Amniotic stem cell (primary cell): Measurements from ENCODE around the gene RPL26.
"Not testable (repeated sequence)": the region's sequence is repeated elsewhere in the genome, so short reads cannot be mapped to it uniquely, and the experiment has no call there.

ENCODE experiments used
- DNase-seq: peaks from one replicate; lab custom pipeline; 2025; lab: John Stamatoyannopoulos, UW

Gene RPL26

GRCh38 chr17:8365143-8365542 lies 17.9 kb downstream of the RPL26 start:
- DNase-seq: no peak

- no peak for DNase-seq
Observed at GRCh38 chr17:8362651-8363332, 20.2 kb downstream of the RPL26 start.

DNA sequence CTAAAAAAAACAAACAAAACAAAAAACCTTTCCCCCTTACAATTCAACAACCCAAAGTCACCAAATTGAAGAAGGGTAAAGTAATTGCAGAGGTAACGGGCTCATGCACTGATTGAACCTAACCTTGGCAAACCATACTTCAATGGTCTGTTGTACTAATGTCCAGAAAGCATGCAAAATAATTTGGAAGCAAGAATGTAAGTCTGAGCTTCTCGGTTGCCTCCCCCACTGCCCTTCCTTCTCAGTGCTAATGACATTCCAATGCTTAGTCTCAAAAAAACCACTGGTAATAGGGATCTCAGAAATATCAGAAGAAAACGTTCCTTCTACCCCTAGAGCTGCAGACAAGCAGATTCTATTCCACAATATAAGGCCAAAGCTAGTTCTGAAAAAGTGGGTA lies 22.2 kb downstream of the RPL26 start:
- no peak for DNase-seq

DNA sequence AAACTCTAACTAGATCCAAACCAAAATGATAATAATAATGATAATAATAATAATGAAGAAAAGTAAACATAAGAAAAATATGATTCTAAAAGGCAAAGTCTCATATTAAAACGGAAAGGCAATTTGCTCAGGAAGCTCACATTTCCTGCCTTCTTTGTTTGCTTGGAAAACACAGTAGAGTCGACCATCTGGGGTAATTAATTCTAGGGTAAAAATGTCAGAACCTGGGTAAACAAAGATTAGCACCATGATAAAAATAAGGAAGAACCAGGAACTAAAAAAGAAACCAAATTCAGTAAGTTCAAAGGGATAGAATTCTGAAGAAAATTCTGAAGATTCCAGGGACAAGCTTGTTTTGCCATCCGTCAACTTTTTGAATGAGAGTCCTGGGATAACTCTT lies 22.7 kb downstream of the RPL26 start:
- no peak for DNase-seq

DNA sequence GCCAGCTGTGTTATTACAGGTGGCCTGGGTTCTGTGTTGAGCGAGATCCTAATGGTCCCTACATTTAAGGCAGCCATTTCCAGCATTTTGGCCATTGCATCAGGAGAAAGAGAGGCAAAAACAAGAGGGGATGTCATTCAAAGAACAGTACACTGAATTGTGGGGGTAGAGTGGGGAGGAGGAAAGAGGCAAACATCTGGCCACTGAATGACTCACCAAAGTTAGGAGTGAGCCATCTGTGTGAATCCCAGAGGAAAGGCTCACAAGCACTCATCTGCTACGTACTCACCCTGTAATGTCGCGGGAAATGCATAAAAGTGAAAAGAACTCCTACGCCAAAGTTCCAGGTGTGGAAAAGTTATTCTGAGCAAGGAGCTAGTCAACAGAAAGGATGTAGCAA lies 23.2 kb downstream of the RPL26 start:
- DNase-seq: peak; percentile 55

DNA sequence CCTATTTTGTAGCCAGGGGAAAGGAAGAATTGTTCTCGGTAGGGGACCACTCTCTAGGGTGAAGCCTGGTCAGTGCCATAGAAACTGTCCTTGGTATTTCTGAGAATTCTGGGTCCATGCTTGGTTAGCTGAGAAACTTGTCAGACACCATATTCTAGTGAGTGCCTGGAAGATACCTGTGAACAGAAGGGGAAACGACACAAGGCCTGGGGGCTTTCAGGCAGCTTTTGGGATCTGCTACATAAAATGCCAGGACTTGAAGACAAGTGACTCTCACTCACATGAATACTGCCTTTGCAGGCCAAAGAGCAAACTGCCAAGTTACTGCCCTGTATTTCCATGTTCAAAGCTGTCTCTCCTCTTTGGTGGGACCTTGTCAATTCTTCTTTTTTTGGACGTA lies 25.1 kb downstream of the RPL26 start:
- no peak for DNase-seq

DNA sequence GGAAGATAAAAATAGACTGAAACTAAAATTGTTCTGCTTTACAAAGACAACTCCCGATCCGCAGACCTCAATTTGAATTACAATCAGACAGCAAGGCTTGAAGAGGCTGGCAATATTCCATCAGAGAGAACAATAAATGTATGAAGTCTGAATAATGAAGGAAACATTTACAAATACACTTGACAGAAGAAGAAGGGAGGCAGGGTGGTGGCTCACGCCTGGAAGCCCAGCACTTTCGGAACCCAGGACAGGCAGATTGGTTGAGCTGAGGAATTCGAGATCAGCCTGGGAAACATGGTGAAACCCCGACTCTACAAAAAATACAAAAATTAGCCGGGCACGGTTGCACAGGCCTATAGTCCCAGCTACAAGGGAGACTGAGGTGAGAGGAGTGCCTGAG lies 28.8 kb downstream of the RPL26 start:
- no peak for DNase-seq

DNA sequence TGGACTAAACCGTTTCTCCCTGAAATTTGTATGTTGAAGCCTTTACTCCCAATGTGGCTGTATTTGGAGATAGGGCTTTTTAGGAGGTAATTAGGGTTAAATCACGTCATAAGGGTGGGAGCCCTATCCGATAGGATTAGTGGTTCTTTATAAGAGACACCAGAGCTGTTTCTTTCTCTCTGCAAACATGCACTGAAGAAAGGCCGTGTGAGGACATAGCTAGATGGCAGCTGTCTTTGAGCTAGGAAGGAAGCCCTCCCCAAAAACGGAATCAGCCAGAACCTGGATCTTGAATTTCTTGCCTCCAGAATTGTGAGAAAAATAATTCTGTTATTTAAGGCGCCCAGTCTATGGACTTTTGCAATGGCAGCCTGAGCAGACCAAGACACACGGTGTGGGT lies 29.3 kb downstream of the RPL26 start:
- DNase-seq: no peak

DNA sequence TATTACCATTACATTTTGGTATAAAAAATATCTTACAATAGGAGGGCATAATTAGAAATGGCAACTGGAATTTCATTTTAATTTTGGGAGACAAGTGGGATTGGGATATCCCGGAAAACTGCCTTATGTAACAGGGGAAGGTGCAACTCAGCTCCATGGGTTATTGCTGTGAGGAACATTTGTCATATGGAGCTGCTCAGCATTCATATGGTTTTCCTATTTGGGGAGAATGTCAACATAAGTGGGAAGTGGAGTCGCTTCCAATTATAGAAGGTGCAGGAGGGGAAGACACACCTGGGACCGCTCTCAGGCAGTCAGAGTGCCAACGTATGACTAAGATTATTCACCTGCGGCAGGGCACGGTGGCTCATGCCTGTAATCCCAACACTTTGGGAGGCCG lies 32.7 kb downstream of the RPL26 start:
- no peak for DNase-seq

DNA sequence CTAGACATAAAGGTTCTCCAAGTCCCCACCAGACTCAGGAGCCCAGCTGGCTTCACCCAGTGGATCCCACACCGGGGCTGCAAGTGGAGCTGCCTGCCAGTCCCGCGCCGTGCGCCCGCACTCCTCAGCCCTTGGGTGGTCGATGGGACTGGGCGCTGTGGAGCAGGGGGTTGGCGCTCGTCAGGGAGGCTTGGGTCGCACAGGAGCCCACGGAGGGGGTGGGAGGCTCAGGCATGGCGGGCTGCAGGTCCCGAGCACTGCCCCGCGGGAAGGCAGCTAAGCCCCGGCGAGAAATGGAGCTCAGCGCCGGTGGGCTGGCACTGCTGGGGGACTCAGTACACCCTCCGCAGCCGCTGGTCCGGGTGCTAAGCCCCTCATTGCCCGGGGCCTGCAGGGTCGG lies 36.0 kb downstream of the RPL26 start:
- DNase-seq: not testable (repeated sequence)

- DNase-seq: no peak
Observed at GRCh38 chr17:8345951-8346665, 36.9 kb downstream of the RPL26 start.

DNA sequence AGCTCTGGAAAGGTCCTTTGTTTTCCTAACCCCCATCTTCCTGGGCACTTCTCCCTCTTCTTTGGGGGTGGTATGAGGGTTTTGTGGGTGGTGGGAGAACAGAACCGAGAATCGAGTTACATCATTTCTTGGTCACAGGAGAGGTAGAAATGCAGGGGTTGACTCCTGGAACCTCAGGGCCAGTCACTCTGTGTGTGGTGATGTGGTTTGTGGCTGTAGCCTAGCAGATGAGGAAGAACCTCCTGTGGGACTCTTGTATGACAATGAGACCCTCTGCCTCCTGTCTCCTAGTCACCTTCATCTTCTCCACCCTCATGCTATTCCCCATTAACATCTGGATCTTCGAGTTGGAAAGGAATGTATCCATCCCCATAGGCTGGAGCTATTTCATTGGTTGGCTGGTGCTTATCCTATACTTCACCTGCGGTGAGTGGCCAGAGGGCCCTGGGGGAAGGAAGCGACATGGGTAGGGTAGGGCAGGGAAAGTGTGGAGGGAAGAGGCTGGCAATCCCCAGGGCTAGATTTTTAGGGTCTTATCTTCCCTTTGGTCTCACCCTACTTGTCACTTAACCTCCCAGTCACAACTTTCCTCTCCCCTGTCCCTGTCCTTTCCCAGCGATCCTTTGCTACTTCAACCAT lies 37.8 kb downstream of the RPL26 start:
- no peak for DNase-seq

- no peak for DNase-seq
Observed at GRCh38 chr17:8341456-8341855, 41.5 kb downstream of the RPL26 start.

DNA sequence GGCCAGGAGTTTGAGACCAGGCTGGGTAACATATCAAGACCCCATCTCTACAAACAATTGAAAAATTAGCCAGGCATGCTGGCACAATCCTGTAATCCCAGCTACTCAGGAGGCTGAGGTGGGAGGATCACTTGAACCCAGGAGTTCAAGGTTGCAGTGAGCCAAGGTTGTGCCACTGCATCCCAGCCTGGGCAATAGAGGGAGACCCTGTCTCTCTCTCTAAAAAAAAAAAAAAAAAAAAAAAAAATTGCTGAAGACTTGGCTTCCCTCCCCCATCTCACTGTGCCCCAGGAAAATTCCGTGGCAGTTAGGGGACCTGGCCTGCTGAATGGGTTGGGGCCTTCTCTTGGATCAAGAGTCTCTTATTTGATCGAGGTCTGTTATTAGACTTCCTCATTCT lies 43.5 kb downstream of the RPL26 start, which contains the start of gene ODF4:
ODF4 (plus strand) TSS at position 301 of the 400 bp plus-strand sequence. CDS start 212 bp downstream, outside the sequence.
- DNase-seq: no peak

GRCh38 chr17:8338753-8339140 lies 44.2 kb downstream of the RPL26 start:
- no peak for DNase-seq

GRCh38 chr17:8337802-8338752 lies 44.9 kb downstream of the RPL26 start:
- DNase-seq: no peak

- DNase-seq: no peak
Observed at GRCh38 chr17:8333281-8333680, 49.7 kb downstream of the RPL26 start.

DNA sequence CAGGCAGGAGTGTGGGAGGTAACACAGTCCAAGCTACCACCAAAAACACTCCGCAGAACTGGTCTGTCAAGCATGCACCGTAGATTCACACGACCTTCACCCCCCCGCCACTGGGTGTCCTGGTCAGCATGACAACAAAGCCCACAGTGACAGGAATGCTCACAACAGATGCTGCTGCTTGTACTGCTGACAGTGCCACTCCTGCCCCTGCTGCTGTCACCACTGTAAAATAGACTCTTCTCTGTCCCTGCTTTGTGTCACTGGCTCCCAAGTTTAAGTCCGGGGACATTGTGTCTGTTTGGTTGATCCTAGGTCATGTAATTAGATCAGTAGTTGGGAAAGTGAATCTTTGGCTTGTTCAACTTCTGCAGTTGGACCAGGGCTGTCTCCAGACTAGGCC lies 50.3 kb downstream of the RPL26 start:
- DNase-seq: no peak

GRCh38 chr17:8332128-8332527 lies 50.9 kb downstream of the RPL26 start:
- DNase-seq: no peak
